Measurements from ENCODE around the gene CDH6. TPM values are rescaled to one million over a fixed set of nuclear protein-coding genes. Genes with fewer than 3 reads are reported as not detected.

Gene CDH6
- total RNA-seq, 2 donors from 2014 or later = 6.0 to 7.6 TPM

- intact Hi-C loops (cut with DNase I) = no loop called here
- DNase-seq (ENCODE audit: low spot score) = no peak
Measured at GRCh38 chr5:31291323-31291854, 97.9 kb downstream of the CDH6 start.

- no peak for DNase-seq (ENCODE audit: low spot score)
- intact Hi-C loops (cut with DNase I) = no loop called here
Measured at GRCh38 chr5:31300501-31300900, 107.0 kb downstream of the CDH6 start.

GRCh38 chr5:31301833-31302232 lies 108.3 kb downstream of the CDH6 start:
- DNase-seq (ENCODE audit: low spot score) = no peak
- intact Hi-C loops (cut with DNase I) = no loop called here

GRCh38 chr5:31303688-31304087 lies 110.2 kb downstream of the CDH6 start:
- DNase-seq (ENCODE audit: low spot score) = no peak
- intact Hi-C loops (cut with DNase I) = no loop called here

- DNase-seq (ENCODE audit: low spot score) = no peak
- intact Hi-C loops (cut with DNase I) = no loop called here
Measured at GRCh38 chr5:31317665-31318064, 124.2 kb downstream of the CDH6 start.

- DNase-seq (ENCODE audit: low spot score) = no peak
- intact Hi-C loops (cut with DNase I) = no loop called here
Measured at GRCh38 chr5:31319335-31319734, 125.8 kb downstream of the CDH6 start.

GRCh38 chr5:31322946-31323345 lies 129.5 kb downstream of the CDH6 start:
- intact Hi-C loops (cut with DNase I) = no loop called here
- no peak for DNase-seq (ENCODE audit: low spot score)

GRCh38 chr5:31324842-31325241 lies 131.4 kb downstream of the CDH6 start:
- DNase-seq (ENCODE audit: low spot score) = no peak
- intact Hi-C loops (cut with DNase I) = no loop called here

GRCh38 chr5:31328040-31328733 lies 134.7 kb downstream of the CDH6 start:
- no peak for DNase-seq (ENCODE audit: low spot score)
- intact Hi-C loops (cut with DNase I) = no loop called here

- intact Hi-C loops (cut with DNase I) = no loop called here
- DNase-seq (ENCODE audit: low spot score) = no peak
Measured at GRCh38 chr5:31329715-31330114, 136.2 kb downstream of the CDH6 start.

GRCh38 chr5:31332160-31332559 lies 138.7 kb downstream of the CDH6 start:
- no peak for DNase-seq (ENCODE audit: low spot score)
- intact Hi-C loops (cut with DNase I) = no loop called here

- intact Hi-C loops (cut with DNase I) = no loop called here
- DNase-seq (ENCODE audit: low spot score) = no peak
Measured at GRCh38 chr5:31333475-31333874, 140.0 kb downstream of the CDH6 start.

GRCh38 chr5:31334061-31334860 lies 140.8 kb downstream of the CDH6 start:
- DNase-seq (ENCODE audit: low spot score) = no peak
- intact Hi-C loops (cut with DNase I) = no loop called here

- DNase-seq (ENCODE audit: low spot score) = no peak
- intact Hi-C loops (cut with DNase I) = no loop called here
Measured at GRCh38 chr5:31335456-31335855, 142.0 kb downstream of the CDH6 start.

- intact Hi-C loops (cut with DNase I) = no loop called here
- DNase-seq (ENCODE audit: low spot score) = no peak
Measured at GRCh38 chr5:31343946-31344345, 150.5 kb downstream of the CDH6 start.

GRCh38 chr5:31346896-31347551 lies 153.5 kb downstream of the CDH6 start:
- DNase-seq (ENCODE audit: low spot score) = no peak
- intact Hi-C loops (cut with DNase I) = loop anchor here in 1 of 2 donors (5.0 kb wide), 1 partner anchor 515 kb away; no protein-coding TSS in a partner anchor

- intact Hi-C loops (cut with DNase I) = loop anchor here in 1 of 2 donors (5.0 kb wide), 1 partner anchor 515 kb away; no protein-coding TSS in a partner anchor
- no peak for DNase-seq (ENCODE audit: low spot score)
Measured at GRCh38 chr5:31347552-31347905, 154.0 kb downstream of the CDH6 start.

- intact Hi-C loops (cut with DNase I) = no loop called here
- DNase-seq (ENCODE audit: low spot score) = no peak
Measured at GRCh38 chr5:31350395-31350794, 156.9 kb downstream of the CDH6 start.

GRCh38 chr5:31355337-31355736 lies 161.9 kb downstream of the CDH6 start:
- no peak for DNase-seq (ENCODE audit: low spot score)
- intact Hi-C loops (cut with DNase I) = no loop called here

GRCh38 chr5:31357038-31357437 lies 163.6 kb downstream of the CDH6 start:
- intact Hi-C loops (cut with DNase I) = no loop called here
- no peak for DNase-seq (ENCODE audit: low spot score)
